NCI-H2196 treated with DMSO at 0.1 percent for 48 hours (cell line): Measurements from ENCODE around the gene PCDHB8.
"Not testable (repeated sequence)": the region's sequence is repeated elsewhere in the genome, so short reads cannot be mapped to it uniquely, and the experiment has no call there.

Experiments used
- DNase-seq: peaks from one replicate; lab custom pipeline; 2025; ENCODE audit not compliant: unreplicated experiment; lab: John Stamatoyannopoulos, UW

PCDHB8 gene

DNA sequence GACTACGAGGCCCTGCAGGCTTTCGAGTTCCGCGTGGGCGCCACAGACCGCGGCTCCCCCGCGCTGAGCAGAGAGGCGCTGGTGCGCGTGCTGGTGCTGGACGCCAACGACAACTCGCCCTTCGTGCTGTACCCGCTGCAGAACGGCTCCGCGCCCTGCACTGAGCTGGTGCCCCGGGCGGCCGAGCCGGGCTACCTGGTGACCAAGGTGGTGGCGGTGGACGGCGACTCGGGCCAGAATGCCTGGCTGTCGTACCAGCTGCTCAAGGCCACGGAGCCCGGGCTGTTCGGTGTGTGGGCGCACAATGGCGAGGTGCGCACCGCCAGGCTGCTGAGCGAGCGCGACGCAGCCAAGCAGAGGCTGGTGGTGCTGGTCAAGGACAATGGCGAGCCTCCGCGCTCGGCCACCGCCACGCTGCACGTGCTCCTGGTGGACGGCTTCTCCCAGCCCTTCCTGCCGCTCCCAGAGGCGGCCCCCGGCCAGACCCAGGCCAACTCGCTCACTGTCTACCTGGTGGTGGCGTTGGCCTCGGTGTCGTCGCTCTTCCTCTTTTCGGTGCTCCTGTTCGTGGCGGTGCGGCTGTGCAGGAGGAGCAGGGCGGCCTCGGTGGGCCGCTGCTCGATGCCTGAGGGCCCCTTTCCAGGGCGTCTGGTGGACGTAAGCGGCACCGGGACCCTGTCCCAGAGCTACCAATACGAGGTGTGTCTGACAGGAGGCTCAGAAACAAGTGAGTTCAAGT, 6.7 kb downstream of the PCDHB8 start:
- not testable (repeated sequence) for DNase-seq

DNA sequence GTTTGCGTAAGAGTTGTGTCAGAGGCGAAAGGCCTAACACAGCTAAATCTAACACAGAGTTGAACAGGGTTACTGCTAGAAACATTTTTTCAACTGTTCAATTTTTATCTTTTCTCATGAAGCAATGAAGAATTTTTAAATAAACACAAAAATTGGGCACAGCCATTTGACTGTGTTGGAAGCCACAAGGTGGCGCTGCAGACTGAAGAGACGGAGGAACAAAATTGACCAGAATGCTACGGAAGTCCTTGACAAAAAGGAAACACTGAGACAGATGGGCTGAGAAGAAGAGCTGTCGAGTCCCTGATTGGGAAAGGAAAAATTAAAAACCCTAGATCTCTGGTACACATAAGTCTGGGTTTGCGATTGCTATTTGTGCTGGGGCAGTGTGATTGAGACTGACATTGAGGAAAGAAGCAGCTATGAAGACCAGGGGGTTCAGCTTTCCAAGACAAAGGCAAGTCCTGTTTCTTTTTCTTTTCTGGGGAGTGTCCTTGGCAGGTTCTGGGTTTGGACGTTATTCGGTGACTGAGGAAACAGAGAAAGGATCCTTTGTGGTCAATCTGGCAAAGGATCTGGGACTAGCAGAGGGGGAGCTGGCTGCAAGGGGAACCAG, 9.4 kb downstream of the PCDHB8 start, which contains the start of gene PCDHB9:
Gene PCDHB9, plus strand, starts transcription at position 265 of the 616 bp plus-strand sequence. Its CDS starts 158 bp downstream, at position 423.
- DNase-seq = no peak

DNA sequence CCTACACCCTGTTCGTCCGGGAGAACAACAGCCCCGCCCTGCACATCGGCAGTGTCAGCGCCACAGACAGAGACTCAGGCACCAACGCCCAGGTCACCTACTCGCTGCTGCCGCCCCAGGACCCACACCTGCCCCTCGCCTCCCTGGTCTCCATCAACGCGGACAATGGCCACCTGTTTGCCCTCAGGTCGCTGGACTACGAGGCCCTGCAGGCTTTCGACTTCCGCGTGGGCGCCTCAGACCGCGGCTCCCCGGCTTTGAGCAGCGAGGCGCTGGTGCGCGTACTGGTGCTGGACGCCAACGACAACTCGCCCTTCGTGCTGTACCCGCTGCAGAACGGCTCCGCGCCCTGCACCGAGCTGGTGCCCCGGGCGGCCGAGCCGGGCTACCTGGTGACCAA, 11.1 kb downstream of the PCDHB8 start:
- DNase-seq = not testable (repeated sequence)

DNA sequence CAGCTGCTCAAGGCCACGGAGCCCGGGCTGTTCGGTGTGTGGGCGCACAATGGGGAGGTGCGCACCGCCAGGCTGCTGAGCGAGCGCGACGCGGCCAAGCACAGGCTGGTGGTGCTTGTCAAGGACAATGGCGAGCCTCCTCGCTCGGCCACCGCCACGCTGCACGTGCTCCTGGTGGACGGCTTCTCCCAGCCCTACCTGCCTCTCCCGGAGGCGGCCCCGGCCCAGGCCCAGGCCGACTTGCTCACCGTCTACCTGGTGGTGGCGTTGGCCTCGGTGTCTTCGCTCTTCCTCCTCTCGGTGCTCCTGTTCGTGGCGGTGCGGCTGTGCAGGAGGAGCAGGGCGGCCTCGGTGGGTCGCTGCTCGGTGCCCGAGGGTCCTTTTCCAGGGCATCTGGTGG, 11.5 kb downstream of the PCDHB8 start:
- DNase-seq = not testable (repeated sequence)

DNA sequence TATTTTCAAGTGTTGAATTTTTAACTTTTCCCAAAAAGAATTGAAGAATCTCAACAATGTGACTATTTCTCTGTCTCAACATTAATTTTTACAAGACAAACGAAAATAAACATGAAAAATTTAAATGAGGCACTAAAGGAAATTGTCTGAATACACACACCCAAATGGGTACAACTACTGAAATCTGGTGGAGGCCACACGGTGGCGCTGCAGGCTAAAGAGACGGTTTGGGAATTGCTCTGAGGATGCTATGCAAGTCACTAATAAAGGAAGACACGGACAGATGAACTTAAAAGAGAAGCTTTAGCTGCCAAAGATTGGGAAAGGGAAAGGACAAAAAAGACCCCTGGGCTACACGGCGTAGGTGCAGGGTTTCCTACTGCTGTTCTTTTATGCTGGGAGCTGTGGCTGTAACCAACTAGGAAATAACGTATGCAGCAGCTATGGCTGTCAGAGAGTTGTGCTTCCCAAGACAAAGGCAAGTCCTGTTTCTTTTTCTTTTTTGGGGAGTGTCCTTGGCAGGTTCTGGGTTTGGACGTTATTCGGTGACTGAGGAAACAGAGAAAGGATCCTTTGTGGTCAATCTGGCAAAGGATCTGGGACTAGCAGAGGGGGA, 14.6 kb downstream of the PCDHB8 start, which contains the start of gene PCDHB10:
Gene PCDHB10, plus strand, starts transcription at position 244 of the 616 bp plus-strand sequence. Its CDS starts 200 bp downstream, at position 444.
- no peak for DNase-seq

DNA sequence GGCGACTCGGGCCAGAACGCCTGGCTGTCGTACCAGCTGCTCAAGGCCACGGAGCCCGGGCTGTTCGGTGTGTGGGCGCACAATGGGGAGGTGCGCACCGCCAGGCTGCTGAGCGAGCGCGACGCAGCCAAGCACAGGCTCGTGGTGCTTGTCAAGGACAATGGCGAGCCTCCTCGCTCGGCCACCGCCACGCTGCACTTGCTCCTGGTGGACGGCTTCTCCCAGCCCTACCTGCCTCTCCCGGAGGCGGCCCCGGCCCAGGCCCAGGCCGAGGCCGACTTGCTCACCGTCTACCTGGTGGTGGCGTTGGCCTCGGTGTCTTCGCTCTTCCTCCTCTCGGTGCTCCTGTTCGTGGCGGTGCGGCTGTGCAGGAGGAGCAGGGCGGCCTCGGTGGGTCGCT, 16.7 kb downstream of the PCDHB8 start:
- DNase-seq = not testable (repeated sequence)

DNA sequence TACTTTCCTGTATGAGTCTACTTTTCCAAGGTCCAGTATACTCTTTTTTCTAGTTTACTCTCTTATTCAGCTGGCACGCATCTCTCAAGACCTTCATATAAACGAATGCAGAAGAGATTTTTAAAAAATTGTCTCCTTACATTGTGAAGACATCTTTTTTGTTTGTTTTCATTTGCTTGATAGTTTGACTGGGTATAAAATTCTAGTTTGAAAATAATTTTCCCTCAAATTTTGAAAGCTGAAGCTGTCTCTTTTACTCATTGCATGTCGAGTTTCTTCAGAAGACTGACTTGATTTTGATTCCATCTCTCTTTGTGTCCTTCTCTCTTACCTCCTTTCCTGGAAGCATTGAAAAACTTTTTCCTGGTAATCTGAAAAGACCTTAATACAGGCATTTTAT, 18.8 kb downstream of the PCDHB8 start:
- DNase-seq = no peak

DNA sequence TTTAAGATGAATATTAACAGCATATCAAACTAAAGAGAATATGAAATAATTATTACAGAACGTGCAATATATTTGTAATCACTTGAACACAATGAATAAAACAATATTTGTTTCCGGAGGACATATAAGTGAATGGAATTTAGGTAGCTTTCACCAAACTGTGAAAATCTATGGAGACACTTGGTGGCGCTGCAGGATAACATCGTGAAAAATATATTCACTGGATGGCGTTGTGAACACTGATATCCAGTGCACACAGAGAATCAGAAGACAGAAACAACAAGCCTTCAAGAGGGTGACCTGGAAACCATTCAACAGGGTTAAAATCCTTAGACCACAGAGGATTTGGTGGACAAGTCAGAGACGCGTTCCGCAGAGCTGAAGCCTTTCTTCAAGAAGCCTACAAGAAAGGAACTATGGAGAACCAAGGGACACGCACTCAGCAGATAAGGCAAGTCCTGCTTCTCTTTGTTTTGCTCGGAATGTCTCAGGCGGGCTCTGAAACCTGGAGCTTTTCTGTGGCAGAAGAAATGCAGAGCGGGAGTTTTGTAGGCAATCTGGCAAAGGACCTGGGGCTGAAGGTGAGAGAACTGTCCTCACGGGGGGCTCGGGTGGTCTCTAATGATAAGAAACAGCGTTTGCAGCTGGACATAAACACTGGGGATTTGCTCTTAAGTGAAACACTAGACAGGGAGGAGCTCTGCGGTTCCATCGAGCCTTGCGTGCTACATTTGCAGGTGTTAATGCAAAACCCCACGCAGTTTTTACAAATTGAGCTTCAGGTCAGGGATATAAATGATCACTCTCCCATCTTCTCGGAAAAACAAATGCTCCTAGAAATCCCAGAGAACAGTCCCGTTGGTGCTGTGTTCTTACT, 22.0 kb downstream of the PCDHB8 start, which contains the start of gene PCDHB11:
Gene PCDHB11, plus strand, starts transcription at position 269 of the 877 bp plus-strand sequence. Its CDS starts 148 bp downstream, at position 417.
- DNase-seq = no peak

DNA sequence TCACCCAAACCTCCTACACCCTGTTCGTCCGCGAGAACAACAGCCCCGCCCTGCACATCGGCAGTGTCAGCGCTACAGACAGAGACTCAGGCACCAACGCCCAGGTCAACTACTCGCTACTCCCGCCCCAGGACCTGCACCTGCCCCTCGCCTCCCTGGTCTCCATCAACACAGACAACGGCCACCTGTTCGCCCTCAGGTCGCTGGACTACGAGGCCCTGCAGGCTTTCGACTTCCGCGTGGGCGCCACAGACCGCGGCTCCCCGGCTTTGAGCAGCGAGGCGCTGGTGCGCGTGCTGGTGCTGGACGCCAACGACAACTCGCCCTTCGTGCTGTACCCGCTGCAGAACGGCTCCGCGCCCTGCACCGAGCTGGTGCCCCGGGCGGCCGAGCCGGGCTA, 23.5 kb downstream of the PCDHB8 start:
- DNase-seq = not testable (repeated sequence)

DNA sequence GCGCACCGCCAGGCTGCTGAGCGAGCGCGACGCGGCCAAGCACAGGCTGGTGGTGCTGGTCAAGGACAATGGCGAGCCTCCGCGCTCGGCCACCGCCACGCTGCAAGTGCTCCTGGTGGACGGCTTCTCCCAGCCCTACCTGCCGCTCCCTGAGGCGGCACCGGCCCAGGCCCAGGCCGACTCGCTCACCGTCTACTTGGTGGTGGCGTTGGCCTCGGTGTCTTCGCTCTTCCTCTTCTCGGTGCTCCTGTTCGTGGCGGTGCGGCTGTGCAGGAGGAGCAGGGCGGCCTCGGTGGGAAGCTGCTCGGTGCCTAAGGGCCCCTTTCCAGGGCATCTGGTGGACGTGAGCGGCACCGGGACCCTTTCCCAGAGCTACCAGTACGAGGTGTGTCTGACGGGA, 24.1 kb downstream of the PCDHB8 start:
- DNase-seq = not testable (repeated sequence)

DNA sequence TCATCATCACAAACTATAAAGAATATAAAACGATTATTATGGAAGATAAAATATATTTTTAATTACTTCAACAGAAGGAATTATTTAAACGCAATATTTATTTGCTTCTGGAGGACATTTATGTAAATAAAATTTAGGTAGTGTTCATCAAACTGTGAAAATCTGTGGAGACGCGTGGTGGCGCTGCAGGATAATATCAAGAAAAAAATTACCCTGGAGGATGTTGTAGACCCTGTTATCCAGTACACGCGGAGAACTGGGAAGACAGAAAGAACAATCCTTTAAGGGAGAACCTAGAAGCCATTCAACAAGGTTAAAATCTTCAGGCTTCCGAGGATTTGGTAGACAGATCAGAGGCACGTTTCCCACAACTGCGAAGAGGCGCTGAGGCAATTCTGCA, 30.9 kb downstream of the PCDHB8 start, which contains the start of gene PCDHB12:
Gene PCDHB12, plus strand, starts transcription at position 242 of the 400 bp plus-strand sequence. CDS start 189 bp downstream, outside the sequence.
- no peak for DNase-seq

DNA sequence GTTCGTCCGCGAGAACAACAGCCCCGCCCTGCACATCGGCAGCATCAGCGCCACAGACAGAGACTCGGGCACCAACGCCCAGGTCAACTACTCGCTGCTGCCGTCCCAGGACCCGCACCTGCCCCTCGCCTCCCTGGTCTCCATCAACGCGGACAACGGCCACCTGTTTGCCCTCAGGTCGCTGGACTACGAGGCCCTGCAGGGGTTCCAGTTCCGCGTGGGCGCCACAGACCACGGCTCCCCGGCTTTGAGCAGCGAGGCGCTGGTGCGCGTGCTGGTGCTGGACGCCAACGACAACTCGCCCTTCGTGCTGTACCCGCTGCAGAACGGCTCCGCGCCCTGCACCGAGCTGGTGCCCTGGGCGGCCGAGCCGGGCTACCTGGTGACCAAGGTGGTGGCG, 32.7 kb downstream of the PCDHB8 start:
- not testable (repeated sequence) for DNase-seq

DNA sequence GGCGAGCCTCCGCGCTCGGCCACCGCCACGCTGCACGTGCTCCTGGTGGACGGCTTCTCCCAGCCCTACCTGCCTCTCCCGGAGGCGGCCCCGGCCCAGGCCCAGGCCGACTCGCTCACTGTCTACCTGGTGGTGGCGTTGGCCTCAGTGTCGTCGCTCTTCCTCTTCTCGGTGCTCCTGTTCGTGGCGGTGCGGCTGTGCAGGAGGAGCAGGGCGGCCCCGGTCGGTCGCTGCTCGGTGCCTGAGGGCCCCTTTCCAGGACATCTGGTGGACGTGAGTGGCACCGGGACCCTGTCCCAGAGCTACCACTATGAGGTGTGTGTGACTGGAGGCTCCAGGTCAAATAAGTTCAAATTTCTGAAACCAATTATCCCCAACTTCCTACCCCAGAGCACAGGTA, 33.3 kb downstream of the PCDHB8 start:
- DNase-seq = not testable (repeated sequence)

DNA sequence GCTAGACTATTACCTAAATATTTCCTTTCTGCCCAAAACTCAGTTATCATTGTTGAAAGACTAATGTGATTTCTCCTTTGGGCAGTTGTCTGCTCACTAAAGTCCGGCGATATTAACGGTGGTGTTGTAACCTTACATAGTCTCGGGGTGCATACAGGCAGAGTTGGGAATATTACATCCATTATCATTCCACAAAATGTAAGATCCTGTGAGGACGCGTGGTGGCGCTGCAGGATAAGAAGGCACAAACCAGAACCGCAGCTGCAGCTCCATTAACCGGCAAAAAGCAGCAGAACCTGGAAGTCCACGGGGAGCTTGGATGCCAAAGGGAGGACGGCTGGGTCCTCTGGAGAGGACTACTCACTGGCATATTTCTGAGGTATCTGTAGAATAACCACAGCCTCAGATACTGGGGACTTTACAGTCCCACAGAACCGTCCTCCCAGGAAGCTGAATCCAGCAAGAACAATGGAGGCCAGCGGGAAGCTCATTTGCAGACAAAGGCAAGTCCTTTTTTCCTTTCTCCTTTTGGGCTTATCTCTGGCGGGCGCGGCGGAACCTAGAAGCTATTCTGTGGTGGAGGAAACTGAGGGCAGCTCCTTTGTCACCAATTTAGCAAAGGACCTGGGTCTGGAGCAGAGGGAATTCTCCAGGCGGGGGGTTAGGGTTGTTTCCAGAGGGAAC, 36.2 kb downstream of the PCDHB8 start, which contains the start of gene PCDHB13:
Gene PCDHB13, plus strand, starts transcription at position 264 of the 684 bp plus-strand sequence. Its CDS starts 205 bp downstream, at position 469.
- not testable (repeated sequence) for DNase-seq

DNA sequence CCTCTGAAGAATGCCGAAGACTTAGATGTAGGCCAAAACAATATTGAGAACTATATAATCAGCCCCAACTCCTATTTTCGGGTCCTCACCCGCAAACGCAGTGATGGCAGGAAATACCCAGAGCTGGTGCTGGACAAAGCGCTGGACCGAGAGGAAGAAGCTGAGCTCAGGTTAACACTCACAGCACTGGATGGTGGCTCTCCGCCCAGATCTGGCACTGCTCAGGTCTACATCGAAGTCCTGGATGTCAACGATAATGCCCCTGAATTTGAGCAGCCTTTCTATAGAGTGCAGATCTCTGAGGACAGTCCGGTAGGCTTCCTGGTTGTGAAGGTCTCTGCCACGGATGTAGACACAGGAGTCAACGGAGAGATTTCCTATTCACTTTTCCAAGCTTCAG, 37.0 kb downstream of the PCDHB8 start:
- DNase-seq = not testable (repeated sequence)

DNA sequence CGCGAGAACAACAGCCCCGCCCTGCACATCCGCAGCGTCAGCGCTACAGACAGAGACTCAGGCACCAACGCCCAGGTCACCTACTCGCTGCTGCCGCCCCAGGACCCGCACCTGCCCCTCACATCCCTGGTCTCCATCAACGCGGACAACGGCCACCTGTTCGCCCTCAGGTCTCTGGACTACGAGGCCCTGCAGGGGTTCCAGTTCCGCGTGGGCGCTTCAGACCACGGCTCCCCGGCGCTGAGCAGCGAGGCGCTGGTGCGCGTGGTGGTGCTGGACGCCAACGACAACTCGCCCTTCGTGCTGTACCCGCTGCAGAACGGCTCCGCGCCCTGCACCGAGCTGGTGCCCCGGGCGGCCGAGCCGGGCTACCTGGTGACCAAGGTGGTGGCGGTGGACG, 37.9 kb downstream of the PCDHB8 start:
- not testable (repeated sequence) for DNase-seq

DNA sequence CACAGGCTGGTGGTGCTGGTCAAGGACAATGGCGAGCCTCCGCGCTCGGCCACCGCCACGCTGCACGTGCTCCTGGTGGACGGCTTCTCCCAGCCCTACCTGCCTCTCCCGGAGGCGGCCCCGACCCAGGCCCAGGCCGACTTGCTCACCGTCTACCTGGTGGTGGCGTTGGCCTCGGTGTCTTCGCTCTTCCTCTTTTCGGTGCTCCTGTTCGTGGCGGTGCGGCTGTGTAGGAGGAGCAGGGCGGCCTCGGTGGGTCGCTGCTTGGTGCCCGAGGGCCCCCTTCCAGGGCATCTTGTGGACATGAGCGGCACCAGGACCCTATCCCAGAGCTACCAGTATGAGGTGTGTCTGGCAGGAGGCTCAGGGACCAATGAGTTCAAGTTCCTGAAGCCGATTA, 38.4 kb downstream of the PCDHB8 start:
- DNase-seq = not testable (repeated sequence)

DNA sequence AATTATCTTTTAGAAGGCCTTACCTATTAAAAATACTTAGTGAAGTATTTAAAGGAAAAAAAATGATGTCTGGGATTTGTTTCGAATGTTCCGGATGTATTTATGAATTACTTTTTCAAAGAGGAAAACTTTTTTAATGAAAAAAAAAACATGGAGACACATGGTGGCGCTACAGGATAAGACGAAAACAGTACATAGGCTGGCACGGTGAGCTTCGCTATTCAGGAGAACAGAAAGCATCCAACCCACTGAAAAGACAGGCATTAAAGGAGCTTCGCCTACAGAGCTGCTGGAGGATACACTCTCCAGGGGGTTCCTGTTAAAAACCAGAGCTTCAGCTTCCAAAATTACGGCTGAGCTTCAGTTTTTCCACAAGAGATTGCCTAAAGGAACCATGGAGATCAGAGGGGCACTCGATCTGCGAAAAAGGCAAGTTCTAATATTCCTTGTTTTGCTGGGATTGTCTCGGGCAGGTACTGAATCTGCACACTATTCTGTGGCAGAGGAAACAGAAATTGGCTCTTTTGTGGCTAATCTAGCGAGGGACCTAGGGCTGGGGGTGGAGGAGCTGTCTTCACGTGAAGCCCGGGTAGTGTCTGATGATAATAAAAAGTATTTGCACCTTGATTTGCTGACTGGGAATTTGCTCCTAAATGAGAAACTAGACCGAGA, 45.7 kb downstream of the PCDHB8 start, which contains the start of gene PCDHB14:
Gene PCDHB14, plus strand, starts transcription at position 232 of the 672 bp plus-strand sequence. Its CDS starts 163 bp downstream, at position 395.
- peak; percentile 10 for DNase-seq

DNA sequence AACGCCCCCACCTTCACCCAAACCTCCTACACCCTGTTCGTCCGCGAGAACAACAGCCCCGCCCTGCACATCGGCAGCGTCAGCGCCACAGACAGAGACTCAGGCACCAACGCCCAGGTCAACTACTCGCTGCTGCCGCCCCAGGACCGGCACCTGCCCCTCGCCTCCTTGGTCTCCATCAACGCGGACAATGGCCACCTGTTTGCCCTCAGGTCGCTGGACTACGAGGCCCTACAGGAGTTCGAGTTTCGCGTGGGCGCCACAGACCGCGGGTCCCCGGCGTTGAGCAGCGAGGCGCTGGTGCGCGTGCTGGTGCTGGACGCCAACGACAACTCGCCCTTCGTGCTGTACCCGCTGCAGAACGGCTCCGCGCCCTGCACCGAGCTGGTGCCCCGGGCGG, 47.3 kb downstream of the PCDHB8 start:
- DNase-seq = not testable (repeated sequence)
